ENCODE results near the gene C16orf89.

C16orf89 gene

GRCh38 chr16:5001571-5001970 is 64.2 kb downstream of the C16orf89 start:
- TF ChIP-seq CTCF (IDR thresholded peaks at IDR 0.05; ENCODE audit: low read depth, low read length, missing control alignments) = no peak
- H3K4me3 ChIP-seq (ENCODE audit: low read depth, low read length) = no peak overlapping the region
- DNase-seq (ENCODE audit: low read depth) = no peak

- no peak overlapping the region for H3K4me3 ChIP-seq (ENCODE audit: low read depth, low read length)
- no peak for DNase-seq (ENCODE audit: low read depth)
- TF ChIP-seq CTCF (IDR thresholded peaks at IDR 0.05; ENCODE audit: low read depth, low read length, missing control alignments) = no peak
These were observed 65.2 kb downstream of the C16orf89 start for GRCh38 chr16:5000573-5001001.

GRCh38 chr16:4994719-4995434 is 70.9 kb downstream of the C16orf89 start:
- no peak for TF ChIP-seq CTCF (IDR thresholded peaks at IDR 0.05; ENCODE audit: low read depth, low read length, missing control alignments)
- H3K4me3 ChIP-seq (ENCODE audit: low read depth, low read length) = no peak overlapping the region
- DNase-seq (ENCODE audit: low read depth) = no peak

Measured in GM12864 (cell line).